B cell (primary cell): ENCODE measurements around the gene PIF1.

Experiments
- CTCF ChIP-seq: fragments of 200-600 bp; IDR thresholded peaks from one replicate; pipeline ENCODE4 v1.8.0; 2022; ENCODE audit warnings: antibody characterized with exemption, mild to moderate bottlenecking
- EZH2 ChIP-seq: IDR thresholded peaks from 2 replicates; pipeline ENCODE4 v1.6.1; 2012; ENCODE audit warnings: borderline replicate concordance, low read depth, mild to moderate bottlenecking, moderate library complexity, low read length; ENCODE audit not compliant: insufficient read depth, poor library complexity, severe bottlenecking

GRCh38 chr15:64766058-64766457 lies 59.4 kb downstream of the PIF1 start:
- no peak for TF ChIP-seq CTCF
- no peak for TF ChIP-seq EZH2
